Skin of body (tissue), 2 donors: ENCODE measurements around the gene OR51B2. TPM values are rescaled to one million over a fixed set of nuclear protein-coding genes. Genes with fewer than 3 reads are reported as not detected.
"Not testable (repeated sequence)": the region's sequence is repeated elsewhere in the genome, so short reads cannot be mapped to it uniquely, and the experiment has no call there.

Source experiments
- DNase-seq: peaks from one replicate; lab custom pipeline; 2025; lab: John Stamatoyannopoulos, UW
- total RNA-seq: library from RNA; depleted of rRNA; stranded (reverse); fragments of >200 nt; gene quantifications from one replicate; pipeline ENCODE4 v1.2.3, GENCODE V29; 2014

Gene OR51B2
- total RNA-seq, 1 donor from 2014 or later = 0.59 TPM

GRCh38 chr11:5313326-5314023 lies 10.6 kb downstream of the OR51B2 start:
- not testable (repeated sequence) for DNase-seq

DNA sequence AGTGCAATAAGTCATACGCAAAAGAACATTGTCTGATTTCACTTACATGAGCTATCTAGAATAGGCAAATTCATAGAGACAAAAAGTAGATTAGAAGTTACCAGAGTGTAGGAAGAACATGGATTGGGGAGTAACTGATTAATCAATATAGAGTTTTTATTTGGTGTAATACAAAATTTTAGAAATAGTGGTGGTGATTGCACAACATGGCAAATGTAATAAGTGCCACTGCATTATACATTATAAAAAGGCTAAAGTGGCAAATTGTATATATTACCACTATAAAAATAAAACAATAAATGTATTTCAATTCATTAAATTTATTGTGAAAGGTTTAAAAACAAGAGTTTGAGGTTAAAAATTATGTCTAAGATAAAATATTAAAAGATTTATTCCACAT lies 13.7 kb downstream of the OR51B2 start:
- DNase-seq = no peak

DNA sequence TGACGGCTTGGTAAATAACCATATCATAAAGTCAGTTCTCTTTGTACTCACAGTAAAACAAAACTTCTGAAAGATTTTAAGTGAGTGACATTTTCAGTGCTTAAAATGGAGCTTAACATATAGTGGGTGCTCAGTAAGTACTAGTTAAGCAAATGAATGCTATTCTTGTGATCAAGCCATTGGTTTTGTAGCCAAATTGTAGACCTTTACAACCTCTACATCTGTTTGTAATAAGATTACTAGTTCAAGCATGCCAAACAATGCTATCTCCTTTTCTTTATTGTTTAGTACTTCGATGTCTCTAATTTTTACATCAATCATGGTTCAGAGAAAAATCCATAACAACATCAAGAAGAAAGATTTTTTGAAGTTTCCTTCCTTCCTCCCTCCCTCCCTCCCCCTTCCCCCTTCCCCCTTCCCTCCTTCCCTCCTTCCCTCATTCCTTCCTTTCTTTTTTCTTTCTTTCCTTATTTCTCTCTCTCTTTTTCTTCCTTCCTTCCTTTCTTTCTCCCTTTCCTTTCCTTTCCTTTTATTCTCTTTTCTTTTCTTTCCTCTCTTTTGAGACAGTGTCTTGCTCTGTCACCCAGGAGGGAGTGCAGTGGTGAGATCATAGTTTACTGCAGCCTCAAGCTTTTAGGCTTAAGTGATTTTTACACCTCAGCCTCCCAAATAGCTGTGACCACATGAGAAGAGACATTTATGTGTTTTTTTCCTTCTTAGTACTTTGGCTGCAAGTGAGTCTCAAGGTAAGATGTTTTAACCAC lies 16.7 kb downstream of the OR51B2 start:
- no peak for DNase-seq

DNA sequence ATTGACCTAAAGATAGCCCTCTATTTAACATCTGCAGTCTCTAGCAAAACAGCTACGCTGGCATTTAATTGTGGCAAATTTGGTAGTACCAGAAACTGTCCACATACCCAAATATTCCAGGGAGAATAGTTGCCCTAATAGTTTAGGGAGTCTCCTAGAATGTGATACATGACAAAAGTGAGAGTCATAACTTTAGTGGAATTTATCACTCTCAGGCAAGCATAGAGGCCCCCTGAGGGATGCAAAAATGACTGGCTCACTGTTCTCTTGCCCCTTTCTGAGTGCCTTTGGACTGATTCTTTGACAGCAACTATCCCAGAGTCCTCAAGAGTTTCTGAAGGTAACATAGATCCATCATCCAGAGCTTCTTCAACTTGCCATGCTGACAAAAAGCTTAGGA lies 20.1 kb downstream of the OR51B2 start:
- DNase-seq = no peak

GRCh38 chr11:5303626-5304025 lies 20.5 kb downstream of the OR51B2 start:
- no peak for DNase-seq

- no peak for DNase-seq
Measured at GRCh38 chr11:5301846-5302245, 22.3 kb downstream of the OR51B2 start, which contains the start of gene OR51B4. TSS of gene OR51B4 (minus strand) at chr11:5301946. CDS start at chr11:5301946, 0 bp downstream.

- no peak for DNase-seq
Measured at GRCh38 chr11:5300251-5300650, 23.8 kb downstream of the OR51B2 start.

DNA sequence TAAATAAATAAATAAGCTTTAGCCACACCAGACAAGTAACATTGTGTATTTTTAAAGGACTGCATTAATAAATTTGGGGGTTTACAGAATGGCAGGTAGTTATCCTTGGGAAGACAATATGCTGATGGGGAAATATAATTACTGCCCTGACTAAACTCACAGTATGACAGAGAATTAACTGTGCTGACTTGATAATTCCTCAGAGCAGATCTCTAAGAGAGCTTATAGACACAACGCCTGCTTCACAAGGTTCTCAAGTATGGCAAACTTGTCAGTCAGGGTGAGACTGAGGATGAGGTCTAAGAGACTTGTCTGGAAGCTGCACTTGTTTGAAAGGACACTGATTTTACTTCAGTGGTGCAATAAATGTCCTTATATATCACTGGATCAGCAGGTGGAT lies 25.6 kb downstream of the OR51B2 start:
- DNase-seq = no peak

- DNase-seq = no peak
Measured at GRCh38 chr11:5297721-5298323, 26.3 kb downstream of the OR51B2 start.

GRCh38 chr11:5294342-5294995 lies 29.6 kb downstream of the OR51B2 start:
- not testable (repeated sequence) for DNase-seq

DNA sequence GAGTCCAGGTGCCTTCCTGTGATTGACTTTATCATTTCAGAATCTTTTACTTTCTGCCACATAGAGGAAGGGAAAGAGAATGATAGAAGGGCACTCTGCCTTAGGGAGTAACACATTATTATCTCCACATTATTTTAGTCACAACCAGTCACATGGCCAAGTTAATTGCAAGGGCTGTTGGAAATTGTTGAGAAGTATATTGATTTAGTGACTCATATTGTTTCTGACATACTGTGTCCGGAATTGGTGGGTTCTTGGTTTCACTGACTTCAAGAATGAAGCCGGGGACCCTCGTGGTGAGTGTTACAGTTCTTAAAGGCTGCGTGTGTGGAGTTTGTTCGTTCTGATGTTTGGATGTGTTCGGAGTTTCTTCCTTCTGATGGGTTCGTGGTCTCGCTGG lies 31.1 kb downstream of the OR51B2 start:
- DNase-seq = no peak

GRCh38 chr11:5291207-5291838 lies 32.8 kb downstream of the OR51B2 start:
- no peak for DNase-seq

DNA sequence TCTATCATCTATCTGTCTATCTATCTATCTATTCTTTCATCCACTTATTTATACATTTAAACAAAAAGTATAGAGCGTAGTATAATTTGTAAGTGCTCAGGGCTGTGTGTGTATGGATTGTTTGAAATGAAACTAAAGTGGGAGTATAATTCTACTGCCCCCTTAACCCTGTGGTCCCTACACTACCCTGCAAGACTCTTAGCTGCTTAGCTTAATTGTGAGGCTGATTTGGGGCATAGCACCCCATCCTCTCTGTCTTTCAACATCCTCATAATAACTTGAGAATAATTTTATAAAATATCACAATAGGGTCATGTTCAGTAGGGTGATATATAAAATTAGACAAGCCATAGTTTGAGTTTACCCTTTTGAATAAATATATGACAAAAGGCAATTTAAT lies 34.0 kb downstream of the OR51B2 start:
- DNase-seq = no peak

DNA sequence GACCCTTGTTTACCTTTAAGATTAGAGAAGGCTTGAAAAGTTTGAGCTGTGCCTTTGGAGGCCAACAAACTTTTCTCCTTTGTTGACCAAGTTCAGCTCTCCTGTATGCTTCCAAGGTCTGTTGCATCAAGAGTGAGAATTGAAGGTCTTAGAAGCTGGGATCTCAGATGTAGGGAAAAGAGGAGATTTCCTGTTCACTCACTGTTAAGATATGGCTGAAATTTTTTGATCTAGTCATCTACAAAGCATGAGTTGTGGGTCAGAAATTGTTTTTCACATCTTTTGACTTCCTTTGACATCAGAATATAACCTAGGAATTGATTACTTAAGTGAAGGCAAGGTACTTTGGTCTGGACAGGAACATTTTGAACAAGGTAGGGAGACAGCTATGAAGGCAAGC lies 34.4 kb downstream of the OR51B2 start:
- DNase-seq = no peak

DNA sequence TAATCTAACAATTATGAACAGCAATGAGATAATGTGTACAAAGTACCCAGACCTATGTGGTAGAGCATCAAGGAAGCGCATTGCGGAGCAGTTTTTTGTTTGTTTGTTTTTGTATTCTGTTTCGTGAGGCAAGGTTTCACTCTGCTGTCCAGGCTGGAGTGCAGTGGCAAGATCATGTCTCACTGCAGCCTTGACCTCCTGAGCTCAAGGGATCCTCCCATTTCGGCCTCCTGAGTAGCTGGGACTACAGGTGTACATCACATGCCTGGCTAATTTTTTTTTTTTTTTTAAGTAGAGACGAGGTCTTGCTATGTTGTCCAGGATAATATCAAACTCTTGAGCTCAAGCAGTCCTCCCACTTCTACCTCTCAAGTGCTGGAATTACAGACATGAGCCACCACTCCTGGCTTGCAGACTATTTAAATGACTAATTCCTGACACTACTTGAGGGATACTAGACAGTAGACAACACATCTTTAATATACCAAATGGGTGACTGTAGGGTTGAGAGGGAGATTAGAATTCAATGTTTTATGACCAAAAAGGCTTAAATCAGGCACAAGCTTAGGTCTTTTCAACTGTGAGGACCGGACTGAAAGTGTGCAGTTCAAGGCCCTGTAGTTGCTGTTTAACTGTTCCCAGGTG lies 35.1 kb downstream of the OR51B2 start:
- no peak for DNase-seq

GRCh38 chr11:5288108-5288905 lies 35.8 kb downstream of the OR51B2 start:
- DNase-seq = no peak

DNA sequence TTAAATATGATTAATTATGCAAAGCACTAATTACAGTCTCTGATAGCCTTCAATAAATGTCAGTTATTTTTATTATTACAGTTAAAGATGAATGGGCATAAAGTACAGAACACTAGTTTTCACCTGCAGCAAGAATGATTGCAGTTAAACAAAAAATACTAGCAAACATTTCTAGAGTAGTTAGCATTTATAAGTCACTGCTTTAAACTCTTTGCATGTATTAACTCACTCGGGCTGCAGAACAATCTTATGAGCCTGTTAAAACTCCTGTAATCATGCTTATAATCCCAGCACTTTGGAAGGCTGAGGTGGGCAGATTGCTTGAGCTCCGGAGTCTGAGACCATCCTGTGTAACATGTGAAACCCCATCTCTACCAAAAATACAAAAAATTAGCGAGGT lies 37.2 kb downstream of the OR51B2 start:
- no peak for DNase-seq

GRCh38 chr11:5286351-5286750 lies 37.7 kb downstream of the OR51B2 start:
- peak; percentile 3 for DNase-seq

DNA sequence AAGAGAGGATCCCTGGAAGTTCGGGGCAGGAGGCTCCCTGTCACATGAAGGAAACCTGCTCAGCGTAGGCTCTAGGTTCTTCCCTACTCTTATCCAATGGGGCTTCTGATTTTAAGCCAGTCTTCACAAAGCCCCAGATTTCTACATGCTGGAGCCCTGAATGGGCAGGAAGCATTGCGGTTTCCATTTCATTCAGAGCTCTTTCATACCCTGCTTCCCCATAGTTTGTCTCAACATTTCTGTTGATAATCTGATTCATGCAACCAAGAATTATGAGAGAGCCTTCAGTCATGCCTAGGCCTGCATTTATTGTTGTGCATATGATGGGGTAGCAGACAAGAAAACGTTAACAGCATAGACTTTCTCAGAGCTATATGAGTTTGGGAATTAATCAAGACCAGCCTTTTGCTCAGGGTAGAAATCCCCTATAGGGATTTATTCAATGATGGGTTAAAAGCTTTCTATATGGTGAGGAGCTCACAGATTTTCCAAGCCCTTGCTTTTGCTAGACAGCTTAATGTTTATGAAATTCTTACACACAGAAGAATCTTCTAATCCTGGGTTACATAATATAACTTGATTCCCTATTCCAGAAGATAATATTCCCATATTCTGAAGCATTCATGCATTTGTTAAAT lies 38.3 kb downstream of the OR51B2 start:
- no peak for DNase-seq

GRCh38 chr11:5284637-5285036 lies 39.5 kb downstream of the OR51B2 start:
- DNase-seq = no peak
